ENCODE measurements around the gene FILIP1.

GRCh38 chr6:75427329-75427728 lies 66.3 kb downstream of the FILIP1 start:
- TF ChIP-seq POLR2A (IDR thresholded peaks at IDR 0.05) (no peak), CTCF (IDR thresholded peaks at IDR 0.05) (no peak)

All from suprapubic skin (tissue), 3 donors.